Heart left ventricle (tissue), 16 donors: Measurements from ENCODE around the gene PRKAR1B. TPM values are rescaled to one million over a fixed set of nuclear protein-coding genes. Genes with fewer than 3 reads are reported as not detected.

Source experiments
- ATAC-seq, 4 donors: fragments of 200-7000 bp; cut with Tn5 transposase; one replicate each; pipeline ENCODE4 v1.9.1; 2020 to 2022; ENCODE audit warnings: moderate library complexity in 4 of 4, mild to moderate bottlenecking in 3 of 4, moderate number of reproducible peaks in 1 of 4
- DNase-seq, 5 donors: peaks; one replicate each; pipeline ENCODE4 v3.0.0-alpha.2; 2020
- H3K27ac ChIP-seq, 12 donors: fragments of 200-600 bp; sonication (generic) in 4 of 12; one replicate each; pipeline versions ENCODE4 v1.5.0 to v1.8.0; 2016 to 2022; ENCODE audit warnings: mild to moderate bottlenecking in 2 of 12
- H3K27me3 ChIP-seq, 9 donors: fragments of 200-600 bp; sonication (generic) in 2 of 9; one replicate each; pipeline versions ENCODE4 v1.5.1 to v1.8.0; 2016 to 2022; ENCODE audit warnings: mild to moderate bottlenecking in 3 of 9
- H3K36me3 ChIP-seq, 9 donors: fragments of 200-600 bp; sonication (generic) in 2 of 9; one replicate each; pipeline versions ENCODE4 v1.5.0 to v1.8.0; 2018 to 2022; ENCODE audit warnings: mild to moderate bottlenecking in 2 of 9
- H3K4me1 ChIP-seq, 12 donors: fragments of 200-600 bp; sonication (generic) in 4 of 12; one replicate each; pipeline versions ENCODE4 v1.5.0 to v1.8.0; 2016 to 2022; ENCODE audit warnings: mild to moderate bottlenecking in 3 of 12
- H3K4me3 ChIP-seq, 12 donors: fragments of 200-600 bp; sonication (generic) in 4 of 12; one replicate each; pipeline versions ENCODE4 v1.5.0 to v1.8.0; 2017 to 2022; ENCODE audit warnings: mild to moderate bottlenecking in 9 of 12, moderate library complexity in 4 of 12
- H3K9me3 ChIP-seq, 12 donors: fragments of 200-600 bp; sonication (generic) in 4 of 12; one replicate each; pipeline versions ENCODE4 v1.5.0 to v1.8.0; 2016 to 2022; ENCODE audit warnings: mild to moderate bottlenecking in 1 of 12
- CTCF ChIP-seq, 12 donors: fragments of 200-600 bp; sonication (generic) in 4 of 12; IDR thresholded peaks; one replicate each; pipeline versions ENCODE4 v1.5.0 to v1.8.0; 2018 to 2022; ENCODE audit warnings: antibody characterized with exemption in 12 of 12, mild to moderate bottlenecking in 5 of 12
- POLR2A ChIP-seq, 2 donors: fragments of 450-650 bp; IDR thresholded peaks; one replicate each; pipeline ENCODE4 v1.6.1; 2017; ENCODE audit warnings: antibody characterized with exemption in 2 of 2, mild to moderate bottlenecking in 2 of 2, moderate library complexity in 2 of 2
- WGBS, 4 donors: extraction: QIAGEN DNeasy Blood & Tissue Kit in 2 of 4; methylation state at CpG; one replicate each; pipeline versions ENCODE4 v1.1.5 to v1.1.7; 2013 to 2018; 5-methylcytosine and 5-hydroxymethylcytosine counted together
- intact Hi-C, 10 donors: fragments of 100-400 bp; cut with DNase I; formaldehyde crosslinking; loops; one replicate each; pipeline versions ENCODE4 v1.11.1 to v1.14.2; 2022
- polyA plus RNA-seq, 2 donors: library from polyadenylated mRNA; stranded (reverse); fragments of 200-250 nt; gene quantifications; one replicate each; pipeline ENCODE4 v1.2.3, GENCODE V29; 2013
- total RNA-seq, 9 donors: library from RNA; depleted of rRNA in 2 of 9; stranded (reverse); fragments of >200 nt in 2 of 9; fragmentation: NEBNext Ultra II Directional in 3 of 9; extraction: Animal tissue kit (Norgen Biotek cat#: 25700) in 3 of 9; gene quantifications; one replicate each; pipeline versions ENCODE4 v1.1.0 to v1.2.4, GENCODE V29; 2016 to 2023
- donor health status: ischemic (EF 13 %, LVEDD 7.1; RV severe dilation, severe dysfunction).
- donor health status: healthy with polysubstance abuse.
- donor health status: DM: no; HTN: yes; CAD: no.
- donor health status: DM: no; HTN: no; CAD: no.
- donor health status: ischemic (EF 25% LVEDD 6.9; RV normal size, moderate dysfunction).
- donor health status: ischemic (EF 25% LVEDD 5.7; RV mildly dilated, moderate dysfunction).
- donor health status: healthy.
- donor health status: DM: yes; HTN: yes; CAD: no.
- donor health status: ischemic (EF 35%, LVEDD 5.7; RV mildly dilated, moderate dysfunction).
- donor health status: nonischemic (EF 11% LVEDD 7.7; RV severe dilation, severe dysfunction).
- donor health status: DM: yes; HTN: yes; CAD: no.
- donor health status: PGD.
- donor health status: ischemic (EF 29% LVEDD 5.4; RV normal size, mild dysfunction).
- donor health status: nonischemic (EF 23%, LVEDD 6.1; RV moderate dilation, normal function).

PRKAR1B gene
- total and polyA plus RNA-seq, 11 donors: 4.1 to 22.2 (median 17.9) TPM

DNA sequence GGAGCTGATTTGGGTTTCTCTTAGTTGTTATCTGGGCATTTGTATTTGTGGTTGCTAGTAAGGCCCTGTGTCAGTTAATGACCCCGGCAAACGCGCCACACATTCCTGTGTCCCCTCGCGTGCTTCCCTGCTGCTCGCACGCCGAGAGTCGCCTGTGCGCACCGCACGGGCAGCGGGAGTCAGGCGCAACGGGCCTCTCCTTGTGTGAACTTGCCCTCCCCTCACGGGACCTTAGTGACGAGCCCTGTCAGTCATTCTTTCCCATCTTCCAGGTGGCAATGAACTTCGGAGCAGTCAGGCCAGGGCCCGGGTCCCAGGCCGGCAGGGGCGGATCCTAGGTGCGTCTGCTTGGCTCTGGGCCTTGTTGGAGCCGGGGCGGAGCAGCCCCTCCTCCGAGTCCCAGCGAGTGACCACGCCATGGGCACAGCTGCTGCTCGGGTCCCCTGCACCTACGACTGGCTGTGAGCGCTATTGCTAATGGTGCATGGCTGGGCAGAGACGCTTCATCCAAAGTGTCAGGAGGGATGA, 12.4 kb upstream of the PRKAR1B start:
- no peak overlapping the region for H3K4me3 ChIP-seq
- TF ChIP-seq POLR2A (IDR thresholded peaks at IDR 0.05) (no peak), CTCF (IDR thresholded peaks at IDR 0.05) (no peak)
- H3K27me3 ChIP-seq: no peaks in the 10 kb centered on the region
- peak overlapping the region in 3 of 12 donors; percentile 26 to 65 (median 48) for H3K27ac ChIP-seq
- peaks cover 0 to 38% (median 25%) of the 10 kb centered on the region in 9 donors for H3K36me3 ChIP-seq
- intact Hi-C loops: loop anchor here in 1 of 10 donors (10.0 kb wide), 1 partner anchor 75 kb away; no protein-coding TSS in a partner anchor
- peaks cover 0 to 20% (median 8%) of the 10 kb centered on the region in 12 donors for H3K4me1 ChIP-seq
- H3K9me3 ChIP-seq: peaks cover 0 to 4% (median 2%) of the 10 kb centered on the region in 12 donors
- DNase-seq (peak in 2 of 5 donors; percentile 8 to 59), ATAC-seq (peak in 1 of 4 donors; percentile 10)
- 94 to 97% (median 95%) methylated on average over 31 of the region's 31 CpGs for WGBS, 4 donors

DNA sequence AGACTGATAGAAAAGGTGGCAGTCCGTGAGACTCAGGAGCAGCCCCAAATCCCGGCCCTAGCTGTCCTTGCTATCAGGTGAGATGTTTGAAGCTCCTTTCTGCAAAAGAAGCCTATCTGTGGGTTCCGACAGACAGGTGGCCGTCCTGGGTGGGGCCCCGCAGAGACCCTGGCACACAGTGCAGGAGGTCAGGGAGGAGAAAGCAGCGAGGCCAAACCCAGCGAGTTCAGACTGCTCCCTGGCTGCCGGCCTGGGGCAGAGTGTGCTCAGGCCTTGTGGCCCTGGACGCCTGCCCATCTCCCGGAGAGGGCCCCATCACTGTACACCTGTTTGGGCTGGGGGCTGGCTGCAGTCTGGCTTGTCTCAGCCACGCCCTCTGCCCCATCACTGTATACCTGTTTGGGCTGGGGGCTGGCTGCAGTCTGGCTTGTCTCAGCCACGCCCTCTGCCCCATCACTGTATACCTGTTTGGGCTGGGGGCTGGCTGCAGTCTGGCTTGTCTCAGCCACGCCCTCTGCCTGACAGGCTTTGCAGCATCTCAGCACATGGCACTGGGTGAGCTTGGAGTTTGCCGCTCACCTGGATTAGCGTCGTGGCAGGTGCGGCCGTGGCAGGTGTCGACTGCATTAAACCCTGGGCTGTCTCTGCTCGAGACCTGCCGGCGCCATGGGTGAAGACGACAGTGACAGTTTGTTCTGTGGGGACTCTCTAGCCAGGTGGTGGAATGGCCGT, 11.8 kb upstream of the PRKAR1B start:
- Histone ChIP-seq H3K4me3 (no peak overlapping the region), H3K36me3 (peaks cover 0 to 42% (median 25%) of the 10 kb centered on the region in 9 donors), H3K9me3 (peaks cover 0 to 11% (median 8%) of the 10 kb centered on the region in 12 donors), H3K27me3 (no peaks in the 10 kb centered on the region), H3K4me1 (peaks cover 0 to 20% (median 8%) of the 10 kb centered on the region in 12 donors), H3K27ac (peak overlapping the region in 8 of 12 donors; percentile 16 to 77 (median 58))
- intact Hi-C loops: loop anchor here in 1 of 10 donors (10.0 kb wide), 1 partner anchor 74 kb away; no protein-coding TSS in a partner anchor
- peak in 4 of 5 donors; percentile 43 to 72 (median 62) for DNase-seq
- peak; percentile 82 to 97 (median 91) for ATAC-seq
- TF ChIP-seq CTCF (IDR thresholded peaks at IDR 0.05): peak in 2 of 12 donors; percentile 7 to 32
- TF ChIP-seq POLR2A (IDR thresholded peaks at IDR 0.05): no peak
- WGBS, 4 donors: 72 to 80% (median 76%) methylated on average over 11 to 24 of the region's 24 CpGs

DNA sequence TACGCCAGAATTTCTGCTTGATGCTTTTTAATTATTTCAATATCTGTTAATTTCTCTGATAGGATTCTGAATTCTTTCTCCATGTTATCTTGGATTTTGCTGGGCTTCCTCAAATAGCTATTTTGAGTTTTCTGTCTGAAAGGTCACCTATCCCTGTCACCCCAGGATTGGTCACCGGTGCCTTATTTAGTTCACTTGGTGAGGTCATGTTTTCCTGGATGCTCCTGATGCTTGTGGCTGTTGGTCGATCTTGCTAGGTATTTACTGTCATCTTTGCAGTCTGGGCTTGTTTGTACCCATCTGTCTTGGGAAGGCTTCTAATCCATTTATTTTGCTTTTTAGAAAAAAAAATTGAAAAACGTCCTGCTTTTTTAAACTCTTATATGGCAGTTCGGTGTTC, 11.2 kb upstream of the PRKAR1B start:
- 59 to 71% (median 67%) methylated on average over 5 of the region's 5 CpGs for WGBS, 4 donors
- Histone ChIP-seq H3K27me3 (no peaks in the 10 kb centered on the region), H3K9me3 (peaks cover 0 to 17% (median 9%) of the 10 kb centered on the region in 12 donors), H3K27ac (peak overlapping the region in 9 of 12 donors; percentile 16 to 77 (median 50)), H3K4me3 (no peak overlapping the region), H3K36me3 (peaks cover 0 to 48% (median 25%) of the 10 kb centered on the region in 9 donors), H3K4me1 (peaks cover 0 to 20% (median 8%) of the 10 kb centered on the region in 12 donors)
- intact Hi-C loops: loop anchor here in 1 of 10 donors (10.0 kb wide), 1 partner anchor 73 kb away; no protein-coding TSS in a partner anchor
- ATAC-seq: peak in 2 of 4 donors; percentile 25 to 74
- DNase-seq: peak in 1 of 5 donors; percentile 13
- no peak for TF ChIP-seq POLR2A (IDR thresholded peaks at IDR 0.05)
- TF ChIP-seq CTCF (IDR thresholded peaks at IDR 0.05): no peak

GRCh38 chr7:734808-735207, 7.7 kb upstream of the PRKAR1B start:
- WGBS, 4 donors: 91 to 99% (median 95%) methylated on average over 11 of the region's 11 CpGs
- ATAC-seq (no peak), DNase-seq (no peak)
- Histone ChIP-seq H3K36me3 (peaks cover 0 to 38% (median 7%) of the 10 kb centered on the region in 9 donors), H3K27me3 (no peaks in the 10 kb centered on the region), H3K27ac (no peak overlapping the region), H3K9me3 (peaks cover 0 to 17% (median 9%) of the 10 kb centered on the region in 12 donors), H3K4me3 (no peak overlapping the region), H3K4me1 (peaks cover 0 to 47% (median 26%) of the 10 kb centered on the region in 12 donors)
- intact Hi-C loops: loop anchor here in 7 of 10 donors (5.0 to 10.0 kb wide), 5 partner anchors 68 to 403 kb away; no protein-coding TSS in a partner anchor
- TF ChIP-seq POLR2A (IDR thresholded peaks at IDR 0.05) (no peak), CTCF (IDR thresholded peaks at IDR 0.05) (no peak)
